GM18870 (cell line): ENCODE measurements around the gene PNPLA6.
"Not testable (repeated sequence)": the region's sequence is repeated elsewhere in the genome, so short reads cannot be mapped to it uniquely, and the experiment has no call there.

Source experiments
- ATAC-seq: cut with Tn5 transposase; IDR thresholded peaks from one replicate; pipeline ENCODE4 v1.9.1; 2021; ENCODE audit warnings: moderate library complexity; ENCODE audit not compliant: unreplicated experiment

PNPLA6 gene

DNA sequence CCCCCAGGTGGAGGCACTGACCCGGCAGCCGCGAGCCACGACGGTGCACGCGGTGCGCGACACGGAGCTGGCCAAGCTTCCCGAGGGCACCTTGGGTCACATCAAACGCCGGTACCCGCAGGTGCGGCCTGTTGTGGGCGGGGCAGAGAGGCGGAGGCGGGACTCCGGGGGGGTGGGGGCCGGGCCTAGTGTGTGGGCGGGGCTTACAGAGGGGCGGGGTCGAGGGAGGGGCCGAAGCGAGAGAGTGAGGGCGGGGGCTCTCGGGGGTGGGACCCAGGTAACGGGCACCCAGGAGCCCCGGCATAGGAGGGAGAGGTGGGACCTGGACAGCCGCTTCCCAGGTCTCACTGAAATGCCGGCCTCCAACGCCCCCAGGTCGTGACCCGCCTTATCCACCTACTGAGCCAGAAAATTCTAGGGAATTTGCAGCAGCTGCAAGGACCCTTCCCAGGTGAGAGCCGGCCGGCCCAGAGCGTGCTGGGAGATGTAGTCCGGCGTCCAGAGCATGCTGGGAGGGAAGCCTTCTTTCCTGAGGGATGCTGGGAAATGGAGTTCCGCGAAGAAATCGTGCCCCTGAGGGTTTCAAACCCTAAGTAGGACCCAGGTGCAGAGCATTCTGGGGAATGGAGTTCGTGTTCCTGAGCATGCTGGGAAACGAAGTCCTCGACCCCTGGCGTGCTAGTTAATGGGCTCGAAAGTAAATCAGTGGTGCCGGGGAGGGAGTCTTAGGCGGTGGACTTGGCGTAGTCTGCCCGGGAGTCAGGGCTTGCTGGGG lies 15.7 kb downstream of the PNPLA6 start:
- no peak for ATAC-seq

DNA sequence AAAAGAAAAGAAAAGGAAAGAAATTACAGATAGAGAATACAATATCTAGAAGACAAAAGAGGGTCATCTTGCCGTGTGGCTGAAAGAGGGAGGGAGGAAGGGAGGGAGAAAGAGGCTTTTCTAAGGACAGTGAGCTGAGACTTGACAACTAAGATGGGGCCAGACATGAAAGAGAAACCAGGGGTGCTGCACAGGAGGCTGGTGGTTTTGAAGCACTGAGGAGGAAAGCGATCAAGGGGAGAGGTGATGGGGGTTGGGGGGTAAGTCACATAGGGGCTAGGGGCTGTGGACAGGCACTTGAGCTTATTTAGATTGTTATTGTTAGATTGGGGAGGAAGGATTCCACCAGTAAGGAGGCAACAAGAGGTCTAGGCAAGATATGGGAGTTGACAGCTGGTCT lies 17.3 kb downstream of the PNPLA6 start:
- ATAC-seq: no peak

DNA sequence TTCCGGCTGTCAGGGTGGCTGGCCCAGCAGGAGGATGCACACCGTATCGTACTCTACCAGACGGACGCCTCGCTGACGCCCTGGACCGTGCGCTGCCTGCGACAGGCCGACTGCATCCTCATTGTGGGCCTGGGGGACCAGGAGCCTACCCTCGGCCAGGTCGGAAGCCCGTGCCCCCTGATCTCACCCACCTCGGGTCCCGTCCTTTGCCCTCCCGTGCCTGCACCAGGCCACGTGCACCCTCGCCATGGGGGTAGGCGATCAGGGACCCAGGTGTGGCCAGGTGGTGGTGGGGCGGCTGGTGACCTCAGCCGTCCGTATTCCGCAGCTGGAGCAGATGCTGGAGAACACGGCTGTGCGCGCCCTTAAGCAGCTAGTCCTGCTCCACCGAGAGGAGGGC lies 19.0 kb downstream of the PNPLA6 start:
- ATAC-seq: no peak

DNA sequence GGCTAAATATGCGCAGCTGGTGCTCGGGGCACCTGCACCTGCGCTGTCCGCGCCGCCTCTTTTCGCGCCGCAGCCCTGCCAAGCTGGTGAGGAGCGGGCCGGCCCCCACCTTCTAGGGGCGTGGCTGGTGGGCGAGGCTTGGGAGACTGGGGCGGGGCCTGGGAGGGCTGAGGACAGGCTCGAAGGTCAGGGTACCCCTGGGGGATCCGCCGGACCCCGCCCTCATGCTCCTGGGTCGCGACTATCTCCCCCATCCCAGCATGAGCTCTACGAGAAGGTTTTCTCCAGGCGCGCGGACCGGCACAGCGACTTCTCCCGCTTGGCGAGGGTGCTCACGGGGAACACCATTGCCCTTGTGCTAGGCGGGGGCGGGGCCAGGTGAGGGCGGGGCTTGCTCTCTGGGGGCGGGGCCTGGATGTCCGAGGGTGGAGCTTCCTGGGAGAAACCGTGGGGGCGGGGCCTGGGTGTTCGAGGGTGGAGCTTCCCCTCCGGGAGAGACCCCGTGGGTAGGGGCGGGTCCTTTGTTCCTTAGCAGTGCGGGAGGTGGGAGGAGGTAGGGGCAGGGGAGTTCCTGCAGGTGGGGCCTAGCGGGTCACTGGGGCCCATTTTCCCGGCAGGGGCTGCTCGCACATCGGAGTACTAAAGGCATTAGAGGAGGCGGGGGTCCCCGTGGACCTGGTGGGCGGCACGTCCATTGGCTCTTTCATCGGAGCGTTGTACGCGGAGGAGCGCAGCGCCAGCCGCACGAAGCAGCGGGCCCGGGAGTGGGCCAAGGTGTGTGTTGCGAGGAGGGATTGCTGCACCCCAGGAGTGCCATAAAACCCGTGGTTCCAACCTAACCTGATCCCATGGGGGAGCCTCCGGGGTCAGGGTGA lies 19.7 kb downstream of the PNPLA6 start:
- ATAC-seq: no peak

DNA sequence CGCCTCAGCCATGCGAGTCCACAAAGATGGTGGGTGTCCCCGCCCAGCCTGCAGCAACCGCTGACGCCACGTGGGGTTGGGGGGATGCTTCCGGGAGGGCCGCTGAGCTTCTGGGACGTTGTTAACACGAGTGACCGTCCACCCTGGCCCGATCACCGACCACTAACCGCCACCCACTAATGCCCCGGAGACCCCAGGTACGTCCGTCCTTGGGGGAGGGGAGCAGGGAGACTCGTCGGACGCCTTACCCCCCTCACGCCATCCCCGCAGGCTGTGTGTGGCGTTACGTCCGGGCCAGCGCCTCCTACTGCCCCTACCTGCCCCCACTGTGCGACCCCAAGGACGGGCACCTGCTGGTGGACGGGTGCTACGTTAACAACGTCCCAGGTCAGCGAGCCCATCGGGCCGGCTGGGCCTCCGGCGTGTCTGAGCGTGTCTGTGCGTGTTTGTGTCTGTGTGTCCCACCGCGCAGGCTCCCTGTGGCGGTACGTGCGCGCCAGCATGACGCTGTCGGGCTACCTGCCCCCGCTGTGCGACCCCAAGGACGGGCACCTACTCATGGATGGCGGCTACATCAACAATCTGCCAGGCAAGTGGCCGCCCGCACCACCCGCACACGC lies 21.3 kb downstream of the PNPLA6 start:
- no peak for ATAC-seq

DNA sequence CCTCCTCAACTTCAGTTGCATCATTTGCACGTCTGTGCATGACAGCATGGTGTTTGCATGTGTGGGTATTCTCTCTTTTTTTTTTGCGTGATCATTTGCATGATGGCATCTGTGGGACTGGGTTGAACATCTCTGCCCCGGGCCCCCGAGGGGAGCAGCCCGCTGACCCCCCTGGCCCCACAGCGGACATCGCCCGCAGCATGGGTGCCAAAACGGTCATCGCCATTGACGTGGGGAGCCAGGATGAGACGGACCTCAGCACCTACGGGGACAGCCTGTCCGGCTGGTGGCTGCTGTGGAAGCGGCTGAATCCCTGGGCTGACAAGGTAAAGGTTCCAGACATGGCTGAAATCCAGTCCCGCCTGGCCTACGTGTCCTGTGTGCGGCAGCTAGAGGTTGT lies 23.1 kb downstream of the PNPLA6 start:
- no peak for ATAC-seq

DNA sequence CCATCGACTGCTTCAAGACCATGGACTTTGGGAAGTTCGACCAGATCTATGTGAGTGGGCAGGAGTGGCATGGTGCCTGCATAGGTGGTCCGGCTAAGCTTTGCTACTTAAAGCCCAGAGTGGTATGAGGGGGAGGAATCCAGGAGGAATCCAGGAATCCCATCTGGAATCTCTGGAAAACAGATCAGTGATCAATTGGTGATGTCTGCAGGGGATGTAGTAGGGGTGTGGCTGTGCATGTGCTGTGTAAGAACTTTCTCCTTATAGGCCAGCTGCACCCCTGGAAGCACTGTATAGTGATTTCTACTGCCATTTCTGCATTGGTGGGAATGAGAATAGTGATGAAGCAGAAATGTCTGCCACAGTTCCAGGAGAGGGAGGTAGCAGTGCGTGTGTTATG lies 23.6 kb downstream of the PNPLA6 start:
- no peak for ATAC-seq

DNA sequence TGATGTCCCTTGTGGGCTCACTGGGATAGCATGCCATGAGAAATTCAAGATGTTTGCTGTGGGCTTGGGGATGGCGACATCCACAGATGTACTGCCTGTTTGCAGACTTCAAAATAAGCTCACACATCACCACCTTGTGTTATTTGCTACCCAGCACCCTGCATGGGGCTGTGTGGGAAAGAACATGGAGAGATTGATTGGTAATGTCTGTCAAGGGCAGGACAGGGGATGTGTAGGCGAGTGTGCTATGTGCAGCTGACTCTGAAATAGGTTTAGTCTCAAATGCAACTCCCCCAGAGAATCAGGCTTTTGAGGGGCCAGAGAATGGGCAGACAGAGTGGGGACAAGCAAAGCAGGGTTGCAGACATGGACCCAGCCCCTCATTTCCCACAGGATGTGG lies 24.7 kb downstream of the PNPLA6 start:
- no peak for ATAC-seq

DNA sequence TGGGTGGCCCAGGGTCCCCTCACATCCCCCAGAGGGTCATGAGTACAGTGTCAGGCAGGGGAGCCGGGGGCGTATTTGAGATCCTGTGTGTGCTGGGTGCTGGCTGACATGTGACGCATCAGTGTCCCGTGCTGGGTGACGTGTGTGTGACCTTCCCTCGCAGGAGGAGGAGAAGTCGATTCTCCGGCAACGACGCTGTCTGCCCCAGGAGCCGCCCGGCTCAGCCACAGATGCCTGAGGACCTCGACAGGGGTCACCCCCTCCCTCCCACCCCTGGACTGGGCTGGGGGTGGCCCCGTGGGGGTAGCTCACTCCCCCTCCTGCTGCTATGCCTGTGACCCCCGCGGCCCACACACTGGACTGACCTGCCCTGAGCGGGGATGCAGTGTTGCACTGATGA lies 25.8 kb downstream of the PNPLA6 start:
- ATAC-seq: no peak

DNA sequence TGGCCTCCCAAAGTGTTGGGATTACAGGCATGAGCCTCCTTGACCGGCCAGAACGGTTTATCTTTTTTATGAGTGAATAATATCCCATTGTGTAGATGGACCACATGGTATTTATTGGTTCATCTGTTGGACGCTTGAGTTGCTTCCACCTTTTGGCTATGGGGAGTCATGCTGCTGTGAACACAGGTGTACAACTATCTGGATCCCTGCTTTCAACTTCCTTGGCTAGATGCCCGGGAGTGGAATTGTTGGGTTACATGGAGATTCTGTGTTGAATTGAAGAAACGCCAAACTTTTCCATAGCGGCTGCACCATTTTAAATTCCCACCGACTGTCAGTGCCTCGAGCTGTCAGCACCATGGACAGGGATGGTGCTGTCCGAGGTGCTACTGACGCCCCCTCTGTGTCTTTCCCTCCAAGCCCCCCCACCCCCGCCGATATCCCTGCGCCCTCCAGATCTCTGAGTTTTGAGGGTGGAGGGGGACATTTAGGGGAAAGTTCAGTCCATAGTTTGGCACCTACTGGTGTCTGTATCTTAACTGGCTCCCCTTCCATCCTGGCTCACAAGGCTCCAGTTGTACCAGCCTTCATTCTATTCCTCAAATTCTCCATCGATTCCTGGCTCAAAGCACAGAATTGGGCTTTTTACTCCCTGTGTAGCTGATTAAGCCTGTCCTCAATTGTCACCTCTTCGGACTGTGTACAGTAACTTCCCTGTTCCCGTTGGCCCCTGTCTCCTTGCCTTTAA lies 27.3 kb downstream of the PNPLA6 start:
- no peak for ATAC-seq

DNA sequence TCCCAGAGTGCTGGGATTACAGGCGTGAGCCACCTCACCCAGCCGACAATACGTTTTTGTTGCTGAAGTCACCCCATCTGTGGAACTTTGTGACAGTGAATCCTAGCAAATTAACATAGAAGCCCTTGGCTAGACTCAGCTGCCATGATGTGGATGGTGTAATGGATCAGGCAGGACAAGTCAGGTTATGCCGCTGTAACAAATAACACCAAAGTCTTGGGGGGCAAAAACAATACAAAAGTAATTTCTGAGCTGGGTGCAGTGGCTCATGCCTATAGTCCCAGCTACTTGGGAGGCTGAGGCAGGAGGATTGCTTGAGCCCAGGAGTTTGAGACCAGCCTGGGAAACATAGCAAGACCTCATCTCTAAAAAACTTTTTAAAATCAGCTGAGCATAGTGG lies 29.3 kb downstream of the PNPLA6 start:
- no peak for ATAC-seq

DNA sequence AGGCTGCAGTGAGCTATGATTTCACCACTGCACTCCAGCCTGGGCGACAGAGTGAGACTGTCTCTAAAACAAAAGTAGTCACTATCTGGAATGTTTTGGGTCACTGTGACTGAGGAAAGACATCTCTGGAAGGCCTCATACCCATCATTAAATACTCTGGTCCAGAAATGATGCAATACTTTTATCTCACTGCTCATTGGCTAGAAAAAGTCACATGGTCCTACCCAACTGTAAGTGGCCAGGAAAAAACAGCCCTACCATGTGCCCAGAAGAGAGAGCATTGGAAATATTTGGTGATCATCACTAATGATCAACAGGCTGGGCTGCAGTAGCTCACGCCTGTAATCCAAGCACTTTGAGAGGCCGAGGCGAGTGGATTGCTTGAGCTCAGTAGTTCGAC lies 29.8 kb downstream of the PNPLA6 start:
- ATAC-seq: no peak

DNA sequence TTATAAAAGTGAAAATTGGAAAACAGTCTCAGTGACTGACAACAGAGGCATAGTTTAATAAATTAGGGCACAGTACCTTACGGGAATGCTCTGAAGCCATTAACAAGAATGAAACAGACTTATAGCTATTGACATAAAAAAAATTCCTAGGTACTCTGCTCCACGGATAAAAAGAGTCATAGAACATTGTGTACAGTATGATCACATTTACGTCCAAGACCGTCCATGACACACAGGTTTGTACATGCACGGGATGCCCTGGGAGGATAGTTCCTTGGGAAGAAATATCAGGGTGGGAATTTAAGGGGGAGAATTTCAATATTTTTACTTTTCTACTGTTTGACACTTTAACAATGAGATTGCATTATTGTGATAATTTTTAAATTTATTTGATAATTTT lies 35.2 kb downstream of the PNPLA6 start:
- ATAC-seq: no peak

DNA sequence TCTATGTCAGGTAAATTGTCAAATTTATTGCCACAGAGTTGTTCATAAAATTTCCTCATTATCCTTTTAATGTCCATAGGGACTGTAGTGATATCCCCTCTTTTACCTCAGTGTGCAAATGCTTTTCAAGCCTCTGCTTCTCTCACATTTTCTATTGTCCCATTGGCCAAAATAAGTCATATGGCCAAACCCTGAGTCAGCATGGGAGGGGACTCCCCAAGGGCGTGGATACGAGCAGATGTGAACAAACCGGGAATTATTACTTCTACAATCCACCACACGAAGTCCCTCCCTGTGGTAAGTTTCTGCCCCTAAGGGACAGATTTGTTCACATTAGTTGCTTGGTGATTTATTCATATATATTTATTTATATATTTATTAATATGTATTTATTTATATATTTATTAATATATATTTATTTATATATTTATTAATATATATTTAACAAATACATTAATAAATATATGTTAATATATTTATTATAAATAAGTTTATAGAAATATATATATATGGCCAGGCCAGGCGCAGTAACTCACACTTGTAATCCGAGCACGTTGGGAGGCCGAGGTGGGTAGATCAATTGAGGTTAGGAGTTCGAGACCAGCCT lies 40.0 kb downstream of the PNPLA6 start:
- no peak for ATAC-seq

DNA sequence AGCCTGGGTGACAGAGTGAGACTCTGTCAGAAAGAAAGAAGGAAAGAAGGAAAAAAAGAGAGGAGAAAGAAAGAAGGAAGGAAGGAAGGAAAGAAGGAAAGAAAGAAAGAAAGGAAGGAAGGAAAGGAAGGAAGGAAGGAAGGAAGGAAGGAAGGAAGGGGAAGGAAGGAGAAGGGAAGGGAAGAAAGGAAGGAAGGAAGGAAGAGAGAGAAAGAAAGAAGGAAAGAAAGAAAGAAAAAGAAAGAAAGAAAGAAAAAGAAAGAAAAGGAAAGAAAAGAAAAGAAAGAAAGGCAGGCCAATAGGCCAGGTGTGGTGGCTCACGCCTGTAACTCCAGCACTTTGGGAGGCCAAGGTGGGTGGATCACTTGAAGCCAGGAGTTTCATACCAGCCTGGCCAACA lies 41.9 kb downstream of the PNPLA6 start:
- not testable (repeated sequence) for ATAC-seq

DNA sequence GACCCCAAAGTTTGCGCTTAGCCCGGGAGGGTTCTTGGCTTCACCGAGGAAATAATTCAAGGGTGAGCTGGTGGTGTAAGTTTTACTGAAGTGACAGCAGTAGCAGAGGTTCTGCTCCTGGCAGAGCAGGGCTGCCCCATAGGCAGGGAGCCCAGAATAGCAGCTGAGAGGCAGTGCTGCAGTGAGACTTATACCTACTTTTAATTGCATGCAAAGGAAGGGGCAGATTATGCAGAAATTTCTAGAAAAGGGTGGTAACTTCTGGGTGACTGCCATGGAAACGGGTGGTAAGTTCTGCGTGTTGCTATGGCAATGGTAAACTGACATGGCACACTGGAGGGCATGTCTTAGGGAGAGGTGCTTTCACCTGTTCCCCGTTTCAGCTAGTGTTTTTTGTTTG lies 42.6 kb downstream of the PNPLA6 start:
- no peak for ATAC-seq

DNA sequence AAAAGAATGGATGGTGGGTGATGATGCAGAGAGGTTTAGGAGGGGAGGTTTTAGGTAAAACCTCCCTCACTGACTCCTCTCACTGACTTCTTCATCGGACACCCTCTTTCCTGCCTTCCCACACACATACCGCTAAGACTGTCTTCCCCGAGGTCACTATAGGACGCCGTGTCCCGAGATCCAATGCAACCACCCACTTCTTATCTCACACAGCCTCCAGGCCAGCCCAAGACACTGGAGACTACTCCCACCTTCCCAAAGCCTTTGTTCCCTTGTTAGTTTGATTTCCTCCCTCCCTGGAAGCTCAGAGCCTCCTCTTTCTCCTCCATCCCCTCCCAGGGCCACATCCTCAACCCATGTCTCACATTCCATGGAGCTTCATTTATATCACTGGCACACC lies 43.7 kb downstream of the PNPLA6 start:
- no peak for ATAC-seq

DNA sequence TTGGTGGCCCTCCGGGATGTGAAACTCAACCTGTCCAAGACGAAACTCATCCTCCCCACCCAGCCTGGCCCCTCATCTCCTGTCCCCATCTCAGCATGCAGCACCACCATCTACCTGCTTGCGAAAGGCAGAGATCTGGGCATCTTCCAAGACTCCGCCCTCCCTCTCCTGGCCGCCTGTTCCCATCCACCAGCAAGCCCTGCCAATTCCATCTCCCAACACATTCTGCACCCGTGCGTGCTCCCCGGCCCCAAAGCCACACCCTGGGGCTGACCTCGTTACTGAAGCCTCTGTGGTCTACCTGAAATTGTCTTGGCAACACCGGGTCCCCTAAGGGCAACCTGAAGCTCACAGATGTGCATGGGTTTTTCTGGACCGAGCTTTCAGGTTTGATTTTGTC lies 46.9 kb downstream of the PNPLA6 start:
- no peak for ATAC-seq

DNA sequence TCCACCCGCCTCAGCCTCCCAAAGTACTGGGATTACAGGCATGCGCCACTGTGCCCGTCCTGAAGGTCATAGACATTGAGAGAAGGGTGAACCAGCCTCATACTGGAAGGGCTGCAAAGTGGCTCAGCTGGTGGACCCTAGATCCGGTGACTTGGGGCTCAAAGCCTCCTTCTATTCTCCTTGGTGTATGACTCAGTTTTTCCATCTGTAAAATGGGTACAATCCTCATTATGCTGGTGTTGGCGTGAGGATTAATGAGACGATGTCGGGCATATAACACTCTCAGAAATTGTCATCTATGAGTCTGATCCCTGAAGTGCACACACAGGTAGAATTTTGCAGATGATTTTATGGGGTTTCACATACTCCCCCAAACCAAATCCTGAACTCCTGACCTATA lies 54.3 kb downstream of the PNPLA6 start:
- no peak for ATAC-seq

DNA sequence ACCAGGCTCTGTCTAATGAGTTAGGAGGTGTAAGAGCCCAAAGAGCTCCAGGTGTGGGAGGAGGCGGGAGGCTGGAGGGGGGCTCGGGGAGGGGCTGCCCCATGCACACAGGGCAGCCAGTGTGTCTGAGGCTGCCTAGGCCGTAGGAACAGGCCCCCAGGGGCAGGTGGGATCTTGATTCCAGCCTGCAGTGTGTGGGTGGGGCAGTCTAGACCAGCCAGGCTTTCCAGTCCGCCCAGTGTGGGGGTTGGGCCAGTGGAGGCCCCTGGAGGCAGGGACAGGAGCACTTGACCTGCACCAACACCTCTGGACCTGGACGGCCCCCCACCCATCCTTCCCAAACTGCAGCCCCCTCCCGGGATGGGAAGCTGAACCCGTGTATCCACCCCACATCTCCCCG lies 54.7 kb downstream of the PNPLA6 start:
- ATAC-seq: no peak
